Neural cell (in vitro differentiated cells): ENCODE measurements around the gene CHRNA9. TPM values are rescaled to one million over a fixed set of nuclear protein-coding genes. Genes with fewer than 3 reads are reported as not detected.

ENCODE experiments used
- H2AFZ ChIP-seq: fragments of 200-600, 300-800 bp; sonication (generic), shearing (Covaris generic); 2 replicates; pipeline ENCODE4 v1.6.0; 2014; ENCODE audit warnings: low read depth, mild to moderate bottlenecking, antibody characterized with exemption, low read length, moderate library complexity
- H3F3A ChIP-seq: fragments of 200-600 bp; shearing (Covaris generic); 2 replicates; pipeline ENCODE4 v1.6.1; 2016; ENCODE audit warnings: mild to moderate bottlenecking, moderate library complexity, mixed read lengths, antibody characterized with exemption, low read length; ENCODE audit not compliant: insufficient read depth, poor library complexity, severe bottlenecking
- H3K27ac ChIP-seq: fragments of 200-600, 300-800 bp; sonication (generic), shearing (Covaris generic); 2 replicates; pipeline ENCODE4 v1.5.1; 2014; ENCODE audit warnings: mild to moderate bottlenecking, low read length, moderate library complexity
- H3K27me3 ChIP-seq: fragments of 300-800, 200-600 bp; sonication (generic), shearing (Covaris generic); 2 replicates; pipeline ENCODE4 v1.6.0; 2014; ENCODE audit warnings: mild to moderate bottlenecking, low read depth, low read length, moderate library complexity; ENCODE audit not compliant: insufficient read depth
- H3K36me3 ChIP-seq: fragments of 300-800, 200-600 bp; sonication (generic), shearing (Covaris generic); 2 replicates; pipeline ENCODE4 v1.5.1; 2014; ENCODE audit warnings: mild to moderate bottlenecking, antibody characterized with exemption, low read length, moderate library complexity; ENCODE audit not compliant: insufficient read depth
- H3K4me2 ChIP-seq: fragments of 300-800, 200-600 bp; sonication (generic), shearing (Covaris generic); 2 replicates; pipeline ENCODE4 v1.6.0; 2014; ENCODE audit warnings: mild to moderate bottlenecking, low read length
- H3K4me3 ChIP-seq: fragments of 300-800, 200-600 bp; sonication (generic), shearing (Covaris generic); 2 replicates; pipeline ENCODE4 v1.5.1; 2014; ENCODE audit warnings: mild to moderate bottlenecking, low read length, moderate library complexity
- H3K79me2 ChIP-seq: fragments of 200-600 bp; shearing (Covaris generic); replicated peaks from 2 replicates; pipeline ENCODE4 v1.6.0; 2014; ENCODE audit warnings: mild to moderate bottlenecking, low read length, moderate library complexity; ENCODE audit not compliant: insufficient read depth
- H3K9ac ChIP-seq: fragments of 300-800, 200-600 bp; sonication (generic), shearing (Covaris generic); 2 replicates; pipeline ENCODE4 v1.6.1; 2016; ENCODE audit warnings: mild to moderate bottlenecking, low read length, mixed read lengths
- H3K9me2 ChIP-seq: fragments of 200-600 bp; shearing (Covaris generic); 2 replicates; pipeline ENCODE4 v1.6.1; 2016; ENCODE audit warnings: mild to moderate bottlenecking, low read length, mixed read lengths; ENCODE audit not compliant: insufficient read depth
- H3K9me3 ChIP-seq: fragments of 200-600, 300-800 bp; sonication (generic), shearing (Covaris generic); 2 replicates; pipeline ENCODE4 v1.6.1; 2016; ENCODE audit warnings: mild to moderate bottlenecking, mixed run types, low read length, moderate library complexity, mixed read lengths
- H4K20me1 ChIP-seq: fragments of 200-600 bp; shearing (Covaris generic); 2 replicates; pipeline ENCODE4 v1.6.1; 2016; ENCODE audit warnings: mild to moderate bottlenecking, mixed run types; ENCODE audit not compliant: insufficient read depth
- CTCF ChIP-seq: fragments of 450-650 bp; IDR thresholded peaks from 2 replicates; pipeline ENCODE4 v1.5.1; 2014; ENCODE audit warnings: antibody characterized with exemption, mild to moderate bottlenecking, moderate library complexity; ENCODE audit not compliant: poor library complexity, severe bottlenecking
- EP300 ChIP-seq: fragments of 450-650 bp; conservative IDR thresholded peaks from 2 replicates; pipeline ENCODE4 v1.6.1; 2014; ENCODE audit warnings: antibody characterized with exemption, mild to moderate bottlenecking, moderate library complexity; ENCODE audit not compliant: poor library complexity, severe bottlenecking
- EZH2 ChIP-seq: fragments of 200-600, 300-800 bp; shearing (Covaris generic), sonication (generic); IDR thresholded peaks from 2 replicates; pipeline ENCODE4 v1.6.1; 2014; ENCODE audit warnings: antibody characterized with exemption, low read length, borderline replicate concordance, mild to moderate bottlenecking; ENCODE audit not compliant: insufficient read depth, poor library complexity, severe bottlenecking
- MXI1 ChIP-seq: fragments of 450-650 bp; conservative IDR thresholded peaks from 2 replicates; pipeline ENCODE4 v1.6.1; 2014; ENCODE audit warnings: antibody characterized with exemption, mild to moderate bottlenecking; ENCODE audit not compliant: poor library complexity, severe bottlenecking
- POLR2AphosphoS5 ChIP-seq: IDR thresholded peaks from 2 replicates; pipeline ENCODE4 v1.6.1; 2012
- RAD21 ChIP-seq: fragments of 450-650 bp; conservative IDR thresholded peaks from 2 replicates; pipeline ENCODE4 v1.6.1; 2014; ENCODE audit warnings: antibody characterized with exemption, mild to moderate bottlenecking, moderate library complexity
- SMC3 ChIP-seq: fragments of 450-650 bp; conservative IDR thresholded peaks from 2 replicates; pipeline ENCODE4 v1.6.1; 2014; ENCODE audit warnings: antibody characterized with exemption, mild to moderate bottlenecking, moderate library complexity; ENCODE audit not compliant: poor library complexity
- TAF1 ChIP-seq: IDR thresholded peaks from 2 replicates; pipeline ENCODE4 v1.6.1; 2012; ENCODE audit warnings: low read depth
- polyA plus RNA-seq: library from polyadenylated mRNA; depleted of rRNA; stranded (reverse); fragments of >200 nt; gene quantifications from 2 replicates; pipeline ENCODE4 v1.2.3, GENCODE V29; 2014
- TF ChIP-seq, protein P1 (sequence below): IDR thresholded peaks from 2 replicates; pipeline ENCODE4 v1.6.1; 2012; ENCODE audit warnings: borderline replicate concordance

The CHRNA9 gene
- polyA plus RNA-seq, 1 donor from 2014 or later, result 0.10 TPM

- H3K27me3 ChIP-seq, result no peaks in the 10 kb centered on the region
- H3K9me2 ChIP-seq, result no peaks in the 10 kb centered on the region
- peak overlapping the region; percentile 69 for H2AFZ ChIP-seq
- no peaks in the 10 kb centered on the region for H4K20me1 ChIP-seq
- H3K27ac ChIP-seq, result peak overlapping the region; percentile 100
- H3K9ac ChIP-seq, result peak overlapping the region; percentile 96
- TF ChIP-seq MXI1, result peak; percentile 4
- TF ChIP-seq POLR2AphosphoS5, result peak; percentile 66
- TF ChIP-seq CTCF, result no peak
- peak; percentile 14 for TF ChIP-seq EP300
- TF ChIP-seq, protein P1, sequence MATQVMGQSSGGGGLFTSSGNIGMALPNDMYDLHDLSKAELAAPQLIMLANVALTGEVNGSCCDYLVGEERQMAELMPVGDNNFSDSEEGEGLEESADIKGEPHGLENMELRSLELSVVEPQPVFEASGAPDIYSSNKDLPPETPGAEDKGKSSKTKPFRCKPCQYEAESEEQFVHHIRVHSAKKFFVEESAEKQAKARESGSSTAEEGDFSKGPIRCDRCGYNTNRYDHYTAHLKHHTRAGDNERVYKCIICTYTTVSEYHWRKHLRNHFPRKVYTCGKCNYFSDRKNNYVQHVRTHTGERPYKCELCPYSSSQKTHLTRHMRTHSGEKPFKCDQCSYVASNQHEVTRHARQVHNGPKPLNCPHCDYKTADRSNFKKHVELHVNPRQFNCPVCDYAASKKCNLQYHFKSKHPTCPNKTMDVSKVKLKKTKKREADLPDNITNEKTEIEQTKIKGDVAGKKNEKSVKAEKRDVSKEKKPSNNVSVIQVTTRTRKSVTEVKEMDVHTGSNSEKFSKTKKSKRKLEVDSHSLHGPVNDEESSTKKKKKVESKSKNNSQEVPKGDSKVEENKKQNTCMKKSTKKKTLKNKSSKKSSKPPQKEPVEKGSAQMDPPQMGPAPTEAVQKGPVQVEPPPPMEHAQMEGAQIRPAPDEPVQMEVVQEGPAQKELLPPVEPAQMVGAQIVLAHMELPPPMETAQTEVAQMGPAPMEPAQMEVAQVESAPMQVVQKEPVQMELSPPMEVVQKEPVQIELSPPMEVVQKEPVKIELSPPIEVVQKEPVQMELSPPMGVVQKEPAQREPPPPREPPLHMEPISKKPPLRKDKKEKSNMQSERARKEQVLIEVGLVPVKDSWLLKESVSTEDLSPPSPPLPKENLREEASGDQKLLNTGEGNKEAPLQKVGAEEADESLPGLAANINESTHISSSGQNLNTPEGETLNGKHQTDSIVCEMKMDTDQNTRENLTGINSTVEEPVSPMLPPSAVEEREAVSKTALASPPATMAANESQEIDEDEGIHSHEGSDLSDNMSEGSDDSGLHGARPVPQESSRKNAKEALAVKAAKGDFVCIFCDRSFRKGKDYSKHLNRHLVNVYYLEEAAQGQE, result peak; percentile 10
- no peak for TF ChIP-seq TAF1
- H3F3A ChIP-seq, result peaks cover 7% of the 10 kb centered on the region
- peak overlapping the region; percentile 68 for H3K4me3 ChIP-seq
- no peaks in the 10 kb centered on the region for H3K36me3 ChIP-seq
- H3K4me2 ChIP-seq, result peak overlapping the region; percentile 69
- no peaks in the 10 kb centered on the region for H3K79me2 ChIP-seq
- no peaks in the 10 kb centered on the region for H3K9me3 ChIP-seq
Measured at GRCh38 chr4:40316333-40316781, 18.8 kb upstream of the CHRNA9 start.

DNA sequence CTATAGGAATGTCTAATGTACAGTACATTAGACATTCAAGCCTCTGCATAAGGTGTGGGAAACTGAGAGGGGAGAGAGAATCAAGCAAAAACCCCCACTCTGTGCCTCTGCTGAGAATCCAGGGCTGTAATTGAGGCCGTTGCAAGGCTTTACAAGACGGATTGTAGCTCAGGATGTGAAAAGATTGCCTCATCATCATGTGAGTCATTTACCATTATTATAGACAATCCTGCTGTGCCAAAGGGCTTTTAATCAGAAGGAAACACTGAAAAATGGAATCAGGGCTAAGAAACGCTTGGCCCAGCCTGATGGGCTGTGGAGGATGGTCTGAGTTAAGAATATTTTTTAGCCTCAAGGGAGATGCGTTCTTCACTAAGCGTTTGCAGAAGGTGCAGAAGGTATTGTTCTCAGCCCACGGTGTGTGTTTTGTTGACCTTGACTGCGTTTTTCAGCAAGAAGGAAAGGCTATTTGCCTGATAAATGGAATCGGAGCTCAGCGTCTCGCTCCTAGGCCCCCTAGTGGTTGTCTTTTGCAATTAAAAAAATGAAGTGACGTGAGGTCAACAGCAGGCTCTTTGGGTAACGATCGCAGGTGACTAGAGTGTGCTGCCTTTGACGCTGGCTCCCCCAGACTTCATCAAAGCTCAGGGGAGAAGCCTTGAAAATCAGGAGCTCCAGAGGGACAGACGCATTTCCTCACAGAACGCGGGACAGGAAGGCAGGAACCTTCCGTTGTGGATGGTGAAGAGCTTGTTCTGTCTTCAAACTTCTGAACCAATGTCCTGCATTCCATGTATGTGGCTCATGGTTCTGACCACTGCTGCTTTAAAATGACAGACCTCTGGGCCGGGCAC, 18.1 kb upstream of the CHRNA9 start:
- TF ChIP-seq MXI1 (peak; percentile 33), SMC3 (peak; percentile 83), EZH2 (no peak), TAF1 (peak; percentile 57), EP300 (peak; percentile 87), RAD21 (peak; percentile 80), POLR2AphosphoS5 (peak; percentile 92), CTCF (peak; percentile 96)
- TF ChIP-seq, protein P1, result peak; percentile 59
- H3K9me3 ChIP-seq, result no peaks in the 10 kb centered on the region
- peak overlapping the region; percentile 100 for H3K27ac ChIP-seq
- H3K36me3 ChIP-seq, result no peaks in the 10 kb centered on the region
- no peaks in the 10 kb centered on the region for H3K9me2 ChIP-seq
- peaks cover 7% of the 10 kb centered on the region for H3F3A ChIP-seq
- peak overlapping the region; percentile 68 for H3K4me3 ChIP-seq
- no peaks in the 10 kb centered on the region for H3K27me3 ChIP-seq
- H2AFZ ChIP-seq, result peak overlapping the region; percentile 69
- H4K20me1 ChIP-seq, result no peaks in the 10 kb centered on the region
- H3K4me2 ChIP-seq, result peak overlapping the region; percentile 69
- no peaks in the 10 kb centered on the region for H3K79me2 ChIP-seq
- peak overlapping the region; percentile 96 for H3K9ac ChIP-seq
